Esophagus muscularis mucosa (tissue), 3 donors: ENCODE measurements around the gene UTS2B.

Experiments used
- POLR2AphosphoS5 ChIP-seq, 2 donors: sonication (generic); formaldehyde crosslinking; IDR thresholded peaks; one replicate each; pipeline ENCODE4 v1.6.1; 2017; ENCODE audit warnings: antibody characterized with exemption in 2 of 2
- TF ChIP-seq, protein P1 (sequence below), 3 experiments: fragments of 200-600 bp in 2 of 3; fragments of 450-650 bp in 1 of 3; sonication (generic) in 2 of 3; IDR thresholded peaks; one replicate each; pipeline ENCODE4 v1.5.1; 2017 to 2019; ENCODE audit warnings: antibody characterized with exemption in 3 of 3, mild to moderate bottlenecking in 2 of 3, moderate library complexity in 1 of 3

- TF ChIP-seq, protein P1, sequence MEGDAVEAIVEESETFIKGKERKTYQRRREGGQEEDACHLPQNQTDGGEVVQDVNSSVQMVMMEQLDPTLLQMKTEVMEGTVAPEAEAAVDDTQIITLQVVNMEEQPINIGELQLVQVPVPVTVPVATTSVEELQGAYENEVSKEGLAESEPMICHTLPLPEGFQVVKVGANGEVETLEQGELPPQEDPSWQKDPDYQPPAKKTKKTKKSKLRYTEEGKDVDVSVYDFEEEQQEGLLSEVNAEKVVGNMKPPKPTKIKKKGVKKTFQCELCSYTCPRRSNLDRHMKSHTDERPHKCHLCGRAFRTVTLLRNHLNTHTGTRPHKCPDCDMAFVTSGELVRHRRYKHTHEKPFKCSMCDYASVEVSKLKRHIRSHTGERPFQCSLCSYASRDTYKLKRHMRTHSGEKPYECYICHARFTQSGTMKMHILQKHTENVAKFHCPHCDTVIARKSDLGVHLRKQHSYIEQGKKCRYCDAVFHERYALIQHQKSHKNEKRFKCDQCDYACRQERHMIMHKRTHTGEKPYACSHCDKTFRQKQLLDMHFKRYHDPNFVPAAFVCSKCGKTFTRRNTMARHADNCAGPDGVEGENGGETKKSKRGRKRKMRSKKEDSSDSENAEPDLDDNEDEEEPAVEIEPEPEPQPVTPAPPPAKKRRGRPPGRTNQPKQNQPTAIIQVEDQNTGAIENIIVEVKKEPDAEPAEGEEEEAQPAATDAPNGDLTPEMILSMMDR (IDR thresholded peaks at IDR 0.05): no peak
- TF ChIP-seq POLR2AphosphoS5 (IDR thresholded peaks at IDR 0.05): no peak
Measured at GRCh38 chr3:191240486-191240885, 89.8 kb downstream of the UTS2B start.
